PC-3 (cell line): Measurements from ENCODE around the gene GRPR. TPM values are rescaled to one million over a fixed set of nuclear protein-coding genes. Genes with fewer than 3 reads are reported as not detected.

Experiments used
- ATAC-seq: fragments of 200-7000 bp; cut with Tn5 transposase; 2 replicates; pipeline ENCODE4 v1.9.1; 2020; ENCODE audit warnings: mild to moderate bottlenecking, moderate library complexity
- BruUV-seq: library from RNA; stranded (reverse); fragments of 400-500 nt; replicated peaks from 2 replicates; lab custom pipeline; 2021; lab: Mats Ljungman, UMichigan
- CTCF ChIA-PET: fragments of 300-600 bp; sonication (Branson Sonifier 250); formaldehyde crosslinking; loops from one replicate; lab custom pipeline; 2022; ENCODE audit warnings: antibody characterized with exemption; lab: Charles Lee
- POLR2A ChIA-PET: fragments of 300-600 bp; sonication (Branson Sonifier 250); formaldehyde crosslinking; loops from one replicate; lab custom pipeline; 2022; ENCODE audit warnings: antibody characterized with exemption; ENCODE audit not compliant: unreplicated experiment; lab: Charles Lee
- DNase-seq: peaks from one replicate; pipeline ENCODE4 v3.0.0-alpha.2; 2015
- H2AFZ ChIP-seq: fragments of 300-600 bp; sonication (generic); 2 replicates; pipeline ENCODE4 v1.6.0; 2016; ENCODE audit warnings: antibody characterized with exemption, low read length
- H3F3A ChIP-seq: fragments of 300-600 bp; sonication (generic); one replicate; pipeline ENCODE4 v1.6.0; 2017; ENCODE audit warnings: antibody characterized with exemption, low read length, control low read depth, mild to moderate bottlenecking; ENCODE audit not compliant: unreplicated experiment
- H3K27ac ChIP-seq: fragments of 300-600 bp; sonication (generic); 2 replicates; pipeline ENCODE4 v1.5.1; 2016; ENCODE audit warnings: mild to moderate bottlenecking, low read length
- H3K27me3 ChIP-seq: fragments of 300-600 bp; sonication (generic); 2 replicates; pipeline ENCODE4 v1.6.1; 2016; ENCODE audit warnings: low read length, mixed read lengths
- H3K36me3 ChIP-seq: fragments of 300-600 bp; sonication (generic); 2 replicates; pipeline ENCODE4 v1.6.1; 2016; ENCODE audit warnings: low read depth, mixed run types, low read length, mixed read lengths
- H3K4me1 ChIP-seq: fragments of 300-600 bp; sonication (generic); 2 replicates; pipeline ENCODE4 v1.5.1; 2016; ENCODE audit warnings: low read length; ENCODE audit not compliant: insufficient read depth
- H3K4me2 ChIP-seq: fragments of 300-600 bp; sonication (generic); 2 replicates; pipeline ENCODE4 v1.6.0; 2016; ENCODE audit warnings: low read length
- H3K4me3 ChIP-seq: fragments of 300-600 bp; sonication (generic); 2 replicates; pipeline ENCODE4 v1.5.1; 2016; ENCODE audit warnings: mild to moderate bottlenecking, low read length, mixed read lengths
- H3K79me2 ChIP-seq: fragments of 300-600 bp; sonication (generic); 2 replicates; pipeline ENCODE4 v1.6.1; 2017; ENCODE audit warnings: low read length, mixed read lengths
- H3K9ac ChIP-seq: fragments of 300-600 bp; sonication (generic); 2 replicates; pipeline ENCODE4 v1.6.0; 2016; ENCODE audit warnings: mild to moderate bottlenecking, low read length
- H3K9me2 ChIP-seq: fragments of 300-600 bp; sonication (generic); replicated peaks from 2 replicates; pipeline ENCODE4 v1.6.1; 2016; ENCODE audit warnings: mixed run types, low read length, mixed read lengths
- H3K9me3 ChIP-seq: fragments of 300-600 bp; sonication (generic); 2 replicates; pipeline ENCODE4 v1.6.1; 2016; ENCODE audit warnings: low read length, mixed read lengths
- H4K20me1 ChIP-seq: fragments of 300-600 bp; sonication (generic); 2 replicates; pipeline ENCODE4 v1.6.1; 2016; ENCODE audit warnings: low read length, mixed read lengths
- EZH2 ChIP-seq: fragments of 300-600 bp; sonication (generic); IDR thresholded peaks from one replicate; pipeline ENCODE4 v1.6.1; 2017; ENCODE audit warnings: antibody characterized with exemption, mild to moderate bottlenecking, low read length; ENCODE audit not compliant: unreplicated experiment
- EZH2phosphoT487 ChIP-seq: fragments of 300-600 bp; sonication (generic); IDR thresholded peaks from 2 replicates; pipeline ENCODE4 v1.6.1; 2018; ENCODE audit warnings: mild to moderate bottlenecking, antibody characterized with exemption, low read length, borderline replicate concordance
- intact Hi-C: fragments of 100-400 bp; cut with micrococcal nuclease; formaldehyde crosslinking; loops from 2 replicates; pipeline ENCODE4 v1.9.0; 2023
- total RNA-seq: library from RNA; depleted of rRNA; stranded (reverse); fragments of >200 nt; gene quantifications from 2 replicates; pipeline ENCODE4 v1.2.3, GENCODE V29; 2014
- TF ChIP-seq, protein P1 (sequence below): fragments of 300-600 bp; sonication (generic); conservative IDR thresholded peaks from 2 replicates; pipeline ENCODE4 v1.5.1; 2017; ENCODE audit warnings: antibody characterized with exemption, low read depth, mild to moderate bottlenecking, low read length

The GRPR gene
- total RNA-seq, 1 experiment from 2014 or later, result 26.5 TPM

DNA sequence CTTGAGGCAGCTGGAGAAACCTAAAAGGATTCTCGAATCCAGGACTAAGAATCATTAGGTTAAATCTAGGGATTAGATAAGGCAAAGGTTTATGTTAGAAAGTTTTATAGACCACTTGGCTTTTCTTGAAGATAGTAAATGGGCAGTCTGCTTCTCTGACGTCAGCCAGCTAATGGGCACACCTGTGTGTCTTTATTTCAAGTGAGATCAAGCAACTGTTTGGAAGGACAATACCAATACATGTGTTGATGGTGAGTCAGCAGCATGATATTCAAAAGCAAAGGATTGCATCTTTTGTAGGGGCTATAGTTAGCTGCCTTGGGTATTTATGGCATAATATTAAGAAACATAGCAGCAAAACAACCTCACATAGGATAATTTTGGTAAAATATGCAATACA lies 46.5 kb upstream of the GRPR start:
- H3K4me2 ChIP-seq, result no peak overlapping the region
- no peak overlapping the region for H3K4me3 ChIP-seq
- H2AFZ ChIP-seq, result no peak overlapping the region
- no peak for ATAC-seq
- no peak overlapping the region for H3K9ac ChIP-seq
- TF ChIP-seq EZH2 (no peak), EZH2phosphoT487 (no peak)
- TF ChIP-seq, protein P1, sequence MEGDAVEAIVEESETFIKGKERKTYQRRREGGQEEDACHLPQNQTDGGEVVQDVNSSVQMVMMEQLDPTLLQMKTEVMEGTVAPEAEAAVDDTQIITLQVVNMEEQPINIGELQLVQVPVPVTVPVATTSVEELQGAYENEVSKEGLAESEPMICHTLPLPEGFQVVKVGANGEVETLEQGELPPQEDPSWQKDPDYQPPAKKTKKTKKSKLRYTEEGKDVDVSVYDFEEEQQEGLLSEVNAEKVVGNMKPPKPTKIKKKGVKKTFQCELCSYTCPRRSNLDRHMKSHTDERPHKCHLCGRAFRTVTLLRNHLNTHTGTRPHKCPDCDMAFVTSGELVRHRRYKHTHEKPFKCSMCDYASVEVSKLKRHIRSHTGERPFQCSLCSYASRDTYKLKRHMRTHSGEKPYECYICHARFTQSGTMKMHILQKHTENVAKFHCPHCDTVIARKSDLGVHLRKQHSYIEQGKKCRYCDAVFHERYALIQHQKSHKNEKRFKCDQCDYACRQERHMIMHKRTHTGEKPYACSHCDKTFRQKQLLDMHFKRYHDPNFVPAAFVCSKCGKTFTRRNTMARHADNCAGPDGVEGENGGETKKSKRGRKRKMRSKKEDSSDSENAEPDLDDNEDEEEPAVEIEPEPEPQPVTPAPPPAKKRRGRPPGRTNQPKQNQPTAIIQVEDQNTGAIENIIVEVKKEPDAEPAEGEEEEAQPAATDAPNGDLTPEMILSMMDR, result no peak
- H3F3A ChIP-seq, result no peaks in the 10 kb centered on the region
- H3K36me3 ChIP-seq, result no peaks in the 10 kb centered on the region
- no peak overlapping the region for H3K27ac ChIP-seq
- H3K9me2 ChIP-seq, result no peaks in the 10 kb centered on the region
- POLR2A ChIA-PET, result no interaction called here
- no peaks in the 10 kb centered on the region for H3K9me3 ChIP-seq
- H3K27me3 ChIP-seq, result no peaks in the 10 kb centered on the region
- no peaks in the 10 kb centered on the region for H4K20me1 ChIP-seq
- intact Hi-C loops, result no loop called here
- no TSS peak for BruUV-seq
- CTCF ChIA-PET, result no interaction called here
- 0 out of 2 replicates have a peak, but pooled peaks cover 3% of the 10 kb centered on the region for H3K4me1 ChIP-seq
- no peaks in the 10 kb centered on the region for H3K79me2 ChIP-seq
- no peak for DNase-seq

DNA sequence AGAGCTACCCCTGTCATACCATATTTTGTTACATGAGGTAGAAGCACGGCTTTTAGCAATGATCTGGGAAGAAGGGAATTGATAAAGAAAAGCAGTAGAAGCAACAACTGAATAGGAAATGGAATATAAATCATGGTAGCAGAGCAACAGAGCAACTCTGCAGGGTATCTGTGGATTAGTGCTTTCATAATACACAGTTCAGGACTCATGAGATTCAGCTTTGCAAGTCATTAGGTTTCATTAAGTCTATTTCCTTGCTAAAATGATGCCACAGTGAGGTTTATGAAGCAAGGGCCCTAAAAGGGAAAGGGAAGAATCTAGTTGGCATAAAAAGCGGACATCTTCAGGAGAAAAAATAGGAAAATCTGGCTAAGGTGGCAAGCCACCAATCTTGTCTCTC lies 45.6 kb upstream of the GRPR start:
- no peaks in the 10 kb centered on the region for H4K20me1 ChIP-seq
- no TSS peak for BruUV-seq
- CTCF ChIA-PET, result no interaction called here
- H3K36me3 ChIP-seq, result no peaks in the 10 kb centered on the region
- no peaks in the 10 kb centered on the region for H3K9me2 ChIP-seq
- intact Hi-C loops, result no loop called here
- DNase-seq (no peak), ATAC-seq (no peak)
- no peak for TF ChIP-seq EZH2
- TF ChIP-seq, protein P1, result no peak
- no peak for TF ChIP-seq EZH2phosphoT487
- no peak overlapping the region for H3K4me2 ChIP-seq
- no peak overlapping the region for H2AFZ ChIP-seq
- H3K27me3 ChIP-seq, result no peaks in the 10 kb centered on the region
- H3K9ac ChIP-seq, result no peak overlapping the region
- H3K9me3 ChIP-seq, result no peaks in the 10 kb centered on the region
- H3K79me2 ChIP-seq, result no peaks in the 10 kb centered on the region
- POLR2A ChIA-PET, result no interaction called here
- no peak overlapping the region for H3K4me3 ChIP-seq
- no peak overlapping the region for H3K27ac ChIP-seq
- H3K4me1 ChIP-seq, result 0 out of 2 replicates have a peak, but pooled peaks cover 3% of the 10 kb centered on the region
- H3F3A ChIP-seq, result no peaks in the 10 kb centered on the region

DNA sequence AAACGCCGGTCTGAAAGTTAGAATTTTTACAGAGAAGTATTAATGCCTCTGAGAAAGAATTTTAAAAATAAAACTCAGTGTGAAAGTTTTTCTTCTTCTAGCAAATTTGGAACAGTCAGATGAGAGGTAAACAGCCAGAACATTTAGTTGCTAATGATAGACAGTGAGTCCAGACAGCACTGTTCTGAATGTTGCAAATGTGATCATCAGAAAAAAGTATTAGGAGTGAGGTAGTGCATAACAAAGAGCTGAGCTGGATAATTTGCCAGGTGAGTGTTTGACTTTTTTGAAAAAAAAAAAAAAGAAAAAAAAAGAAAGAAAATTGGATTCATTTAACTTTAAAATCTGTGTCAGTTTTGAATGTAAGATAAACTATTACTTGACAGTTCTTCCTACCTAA lies 42.0 kb upstream of the GRPR start:
- intact Hi-C loops, result no loop called here
- no peak overlapping the region for H3K9ac ChIP-seq
- TF ChIP-seq, protein P1, result no peak
- TF ChIP-seq EZH2phosphoT487 (no peak), EZH2 (no peak)
- no peaks in the 10 kb centered on the region for H3K4me1 ChIP-seq
- H3K36me3 ChIP-seq, result no peaks in the 10 kb centered on the region
- ChIA-PET POLR2A (no interaction called here), CTCF (no interaction called here)
- DNase-seq (no peak), ATAC-seq (no peak)
- no peaks in the 10 kb centered on the region for H3F3A ChIP-seq
- no peak overlapping the region for H3K4me3 ChIP-seq
- no peak overlapping the region for H3K27ac ChIP-seq
- no peaks in the 10 kb centered on the region for H3K9me3 ChIP-seq
- no peaks in the 10 kb centered on the region for H3K9me2 ChIP-seq
- no peaks in the 10 kb centered on the region for H3K27me3 ChIP-seq
- BruUV-seq, result no TSS peak
- H4K20me1 ChIP-seq, result no peaks in the 10 kb centered on the region
- no peak overlapping the region for H3K4me2 ChIP-seq
- H3K79me2 ChIP-seq, result no peaks in the 10 kb centered on the region
- no peak overlapping the region for H2AFZ ChIP-seq
